HEK293 (cell line): ENCODE data around the gene C1orf21.

Experiments
- CTCF ChIA-PET: fragments of 350-600 bp; formaldehyde crosslinking; extraction: SDS; loops from one replicate; lab custom pipeline; 2021; ENCODE audit warnings: antibody characterized with exemption; lab: Yijun Ruan, JAX
- POLR2A ChIA-PET: fragments of 300-600 bp; formaldehyde crosslinking; extraction: SDS; loops from one replicate; lab custom pipeline; 2020; ENCODE audit warnings: antibody characterized with exemption, inconsistent platforms; lab: Yijun Ruan, JAX
- H3K27ac ChIP-seq: fragments of 200-500 bp; sonication (Bioruptor generic); 2 replicates; pipeline ENCODE4 v1.5.1; 2014; ENCODE audit warnings: low read depth, low read length, control low read depth, inconsistent platforms; ENCODE audit errors: extremely low read depth
- H3K36me3 ChIP-seq, 2 experiments: fragments of 200-500 bp in 1 of 2; sonication (Bioruptor generic) in 1 of 2; 1 replicate in 1 of 2; 2 replicates in 1 of 2; pipeline ENCODE4 v1.5.1; 2014 to 2017; ENCODE audit warnings: inconsistent platforms in 2 of 2, low read length in 2 of 2; ENCODE audit not compliant: control insufficient read depth in 2 of 2, insufficient read depth in 1 of 2
- H3K4me1 ChIP-seq: fragments of 200-500 bp; sonication (Bioruptor generic); 2 replicates; pipeline ENCODE4 v1.5.1; 2014; ENCODE audit warnings: mild to moderate bottlenecking, low read length, inconsistent platforms; ENCODE audit not compliant: control insufficient read depth, insufficient read depth
- H3K4me3 ChIP-seq: 2 replicates; pipeline ENCODE4 v1.5.1; 2011; ENCODE audit warnings: low read depth, mild to moderate bottlenecking, control low read depth, low read length, moderate library complexity
- H3K9me3 ChIP-seq: fragments of 200-500 bp; sonication (Bioruptor generic); 2 replicates; pipeline ENCODE4 v1.5.1; 2014; ENCODE audit warnings: low read depth, low read length, inconsistent platforms; ENCODE audit not compliant: control insufficient read depth, insufficient read depth
- ATF2 ChIP-seq: fragments of 450-650 bp; formaldehyde crosslinking; IDR thresholded peaks from 2 replicates; pipeline ENCODE4 v1.5.1; 2016; ENCODE audit warnings: missing biosample characterization, missing genetic modification characterization, low read depth
- FEZF1 ChIP-seq: fragments of 450-650 bp; formaldehyde crosslinking; IDR thresholded peaks from 2 replicates; pipeline ENCODE4 v1.5.1; 2016; ENCODE audit warnings: missing biosample characterization, missing genetic modification characterization
- KLF17 ChIP-seq: fragments of 450-650 bp; formaldehyde crosslinking; IDR thresholded peaks from 2 replicates; pipeline ENCODE4 v1.5.1; 2016; ENCODE audit warnings: missing biosample characterization, missing genetic modification characterization
- KLF8 ChIP-seq: fragments of 450-650 bp; formaldehyde crosslinking; IDR thresholded peaks from 2 replicates; pipeline ENCODE4 v1.5.1; 2016; ENCODE audit warnings: missing biosample characterization, missing genetic modification characterization
- RBAK ChIP-seq: fragments of 450-650 bp; formaldehyde crosslinking; IDR thresholded peaks from 2 replicates; pipeline ENCODE4 v1.5.1; 2016; ENCODE audit warnings: missing biosample characterization, missing genetic modification characterization
- SCRT2 ChIP-seq: fragments of 450-650 bp; formaldehyde crosslinking; IDR thresholded peaks from 2 replicates; pipeline ENCODE4 v1.5.1; 2016; ENCODE audit warnings: missing biosample characterization, missing genetic modification characterization
- ZBTB11 ChIP-seq: fragments of 450-650 bp; formaldehyde crosslinking; conservative IDR thresholded peaks from 2 replicates; pipeline ENCODE4 v1.5.1; 2016; ENCODE audit warnings: low read depth, missing biosample characterization, missing genetic modification characterization
- ZNF112 ChIP-seq: fragments of 450-650 bp; formaldehyde crosslinking; IDR thresholded peaks from 2 replicates; pipeline ENCODE4 v1.5.0; 2017; ENCODE audit warnings: missing biosample characterization, missing genetic modification characterization
- ZNF18 ChIP-seq: fragments of 450-650 bp; formaldehyde crosslinking; IDR thresholded peaks from 2 replicates; pipeline ENCODE4 v1.5.1; 2016; ENCODE audit warnings: missing biosample characterization, missing genetic modification characterization
- ZNF19 ChIP-seq: fragments of 450-650 bp; formaldehyde crosslinking; IDR thresholded peaks from 2 replicates; pipeline ENCODE4; 2016; ENCODE audit warnings: missing biosample characterization, missing genetic modification characterization, low read depth
- ZNF211 ChIP-seq: fragments of 450-650 bp; formaldehyde crosslinking; IDR thresholded peaks from 2 replicates; pipeline ENCODE4 v1.5.1; 2016; ENCODE audit warnings: low read depth, missing biosample characterization, missing genetic modification characterization
- ZNF223 ChIP-seq: fragments of 450-650 bp; formaldehyde crosslinking; IDR thresholded peaks from 2 replicates; pipeline ENCODE4 v1.5.1; 2016; ENCODE audit warnings: missing biosample characterization, missing genetic modification characterization
- ZNF24 ChIP-seq: fragments of 450-650 bp; formaldehyde crosslinking; IDR thresholded peaks from 2 replicates; pipeline ENCODE4 v1.5.1; 2016; ENCODE audit warnings: missing biosample characterization, missing genetic modification characterization
- ZNF302 ChIP-seq: fragments of 450-650 bp; formaldehyde crosslinking; IDR thresholded peaks from 2 replicates; pipeline ENCODE4 v1.5.1; 2016; ENCODE audit warnings: missing biosample characterization, missing genetic modification characterization, low read depth
- ZNF341 ChIP-seq: fragments of 450-650 bp; formaldehyde crosslinking; IDR thresholded peaks from 2 replicates; pipeline ENCODE4; 2016; ENCODE audit warnings: low read depth, missing biosample characterization, missing genetic modification characterization
- ZNF366 ChIP-seq: fragments of 450-650 bp; formaldehyde crosslinking; conservative IDR thresholded peaks from 2 replicates; pipeline ENCODE4 v1.5.1; 2016; ENCODE audit warnings: missing biosample characterization, missing genetic modification characterization
- ZNF37A ChIP-seq: fragments of 450-650 bp; IDR thresholded peaks from 2 replicates; pipeline ENCODE4 v1.5.1; 2018; ENCODE audit warnings: missing biosample characterization, missing genetic modification characterization
- ZNF394 ChIP-seq: fragments of 450-650 bp; formaldehyde crosslinking; IDR thresholded peaks from 2 replicates; pipeline ENCODE4 v1.5.1; 2016; ENCODE audit warnings: missing biosample characterization, missing genetic modification characterization, mild to moderate bottlenecking, moderate library complexity, borderline replicate concordance
- ZNF529 ChIP-seq: fragments of 450-650 bp; formaldehyde crosslinking; IDR thresholded peaks from 2 replicates; pipeline ENCODE4 v1.5.1; 2017; ENCODE audit warnings: missing genetic modification characterization, missing biosample characterization; ENCODE audit not compliant: insufficient replicate concordance
- ZNF692 ChIP-seq: fragments of 450-650 bp; formaldehyde crosslinking; IDR thresholded peaks from 2 replicates; pipeline ENCODE4 v1.5.1; 2016; ENCODE audit warnings: missing biosample characterization, missing genetic modification characterization
- ZNF704 ChIP-seq: fragments of 450-650 bp; formaldehyde crosslinking; IDR thresholded peaks from 2 replicates; pipeline ENCODE4 v1.5.1; 2016; ENCODE audit warnings: missing biosample characterization, missing genetic modification characterization
- ZNF768 ChIP-seq: fragments of 450-650 bp; formaldehyde crosslinking; IDR thresholded peaks from 2 replicates; pipeline ENCODE4 v1.5.1; 2018; ENCODE audit warnings: missing biosample characterization, mild to moderate bottlenecking, missing genetic modification characterization
- ZNF792 ChIP-seq: fragments of 450-650 bp; formaldehyde crosslinking; IDR thresholded peaks from 2 replicates; pipeline ENCODE4 v1.5.1; 2016; ENCODE audit warnings: missing biosample characterization, missing genetic modification characterization

The C1orf21 gene

GRCh38 chr1:184518736-184519357 lies 132.0 kb downstream of the C1orf21 start:
- H3K27ac ChIP-seq: no peak overlapping the region
- ChIA-PET POLR2A (no interaction called here), CTCF (no interaction called here)

GRCh38 chr1:184520336-184520735 lies 133.5 kb downstream of the C1orf21 start:
- no peak overlapping the region for H3K4me3 ChIP-seq
- no peaks in the 10 kb centered on the region for H3K4me1 ChIP-seq
- no peaks in the 10 kb centered on the region for H3K36me3 ChIP-seq
- no peak for TF ChIP-seq ZNF24
- no peak for TF ChIP-seq ZNF302 (tag by site-specific recombination)
- TF ChIP-seq ZNF692 (tag by site-specific recombination): no peak
- no peak for TF ChIP-seq ZNF704 (tag by site-specific recombination)
- TF ChIP-seq ATF2: no peak
- no peak for TF ChIP-seq ZNF19 (tag by site-specific recombination)
- TF ChIP-seq ZNF223: no peak
- no peak for TF ChIP-seq ZNF37A
- no peak for TF ChIP-seq RBAK (tag by site-specific recombination)
- TF ChIP-seq ZNF792: no peak
- TF ChIP-seq ZNF394 (tag by site-specific recombination): no peak
- no peak for TF ChIP-seq ZNF529 (tag by site-specific recombination)
- TF ChIP-seq ZNF18 (tag by site-specific recombination): no peak
- TF ChIP-seq ZNF211 (tag by site-specific recombination): no peak
- no peak for TF ChIP-seq ZNF112 (tag by site-specific recombination)
- no peak for TF ChIP-seq ZBTB11 (tag by site-specific recombination)
- no peak for TF ChIP-seq KLF17
- TF ChIP-seq ZNF768: no peak
- no peak for TF ChIP-seq ZNF341 (tag by site-specific recombination)
- POLR2A ChIA-PET: interaction anchor here (0.7 kb wide), 1 partner anchor 10 kb away, joined by 3 read pairs; no protein-coding TSS in a partner anchor
- CTCF ChIA-PET: interaction anchor here (0.6 to 0.7 kb wide), 3 partner anchors 38 to 136 kb away, joined by 3 to 4 read pairs (median 3); no protein-coding TSS in a partner anchor
- H3K27ac ChIP-seq: no peak overlapping the region
- H3K9me3 ChIP-seq: no peaks in the 10 kb centered on the region

More at GRCh38 chr1:184518736-184519357, 132.0 kb downstream of the C1orf21 start:
- H3K4me1 ChIP-seq: no peaks in the 10 kb centered on the region
- no peak overlapping the region for H3K4me3 ChIP-seq
- H3K36me3 ChIP-seq: no peaks in the 10 kb centered on the region
- TF ChIP-seq FEZF1 (tag by site-specific recombination): no peak
- TF ChIP-seq SCRT2: no peak
- no peak for TF ChIP-seq KLF8 (tag by site-specific recombination)
- TF ChIP-seq ZNF366 (tag by site-specific recombination): no peak
- no peak for TF ChIP-seq KLF17
- H3K9me3 ChIP-seq: no peaks in the 10 kb centered on the region
